GM20000 (cell line): ENCODE results near the gene SNX14.
"Not testable (repeated sequence)": the region's sequence is repeated elsewhere in the genome, so short reads cannot be mapped to it uniquely, and the experiment has no call there.

Experiments
- DNase-seq: peaks from one replicate; pipeline ENCODE4 v3.0.0; 2012; ENCODE audit warnings: low spot score
- TF ChIP-seq, protein P1 (sequence below): IDR thresholded peaks from 2 replicates; pipeline ENCODE4 v1.5.1; 2012; ENCODE audit warnings: mild to moderate bottlenecking, control low read depth; ENCODE audit errors: extremely low read depth, missing control alignments

SNX14 gene

GRCh38 chr6:85565736-85566135 lies 27.9 kb downstream of the SNX14 start:
- DNase-seq = no peak
- TF ChIP-seq, protein P1, sequence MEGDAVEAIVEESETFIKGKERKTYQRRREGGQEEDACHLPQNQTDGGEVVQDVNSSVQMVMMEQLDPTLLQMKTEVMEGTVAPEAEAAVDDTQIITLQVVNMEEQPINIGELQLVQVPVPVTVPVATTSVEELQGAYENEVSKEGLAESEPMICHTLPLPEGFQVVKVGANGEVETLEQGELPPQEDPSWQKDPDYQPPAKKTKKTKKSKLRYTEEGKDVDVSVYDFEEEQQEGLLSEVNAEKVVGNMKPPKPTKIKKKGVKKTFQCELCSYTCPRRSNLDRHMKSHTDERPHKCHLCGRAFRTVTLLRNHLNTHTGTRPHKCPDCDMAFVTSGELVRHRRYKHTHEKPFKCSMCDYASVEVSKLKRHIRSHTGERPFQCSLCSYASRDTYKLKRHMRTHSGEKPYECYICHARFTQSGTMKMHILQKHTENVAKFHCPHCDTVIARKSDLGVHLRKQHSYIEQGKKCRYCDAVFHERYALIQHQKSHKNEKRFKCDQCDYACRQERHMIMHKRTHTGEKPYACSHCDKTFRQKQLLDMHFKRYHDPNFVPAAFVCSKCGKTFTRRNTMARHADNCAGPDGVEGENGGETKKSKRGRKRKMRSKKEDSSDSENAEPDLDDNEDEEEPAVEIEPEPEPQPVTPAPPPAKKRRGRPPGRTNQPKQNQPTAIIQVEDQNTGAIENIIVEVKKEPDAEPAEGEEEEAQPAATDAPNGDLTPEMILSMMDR = no peak

- DNase-seq = not testable (repeated sequence)
These were observed 29.4 kb downstream of the SNX14 start for GRCh38 chr6:85564223-85564622.

DNA sequence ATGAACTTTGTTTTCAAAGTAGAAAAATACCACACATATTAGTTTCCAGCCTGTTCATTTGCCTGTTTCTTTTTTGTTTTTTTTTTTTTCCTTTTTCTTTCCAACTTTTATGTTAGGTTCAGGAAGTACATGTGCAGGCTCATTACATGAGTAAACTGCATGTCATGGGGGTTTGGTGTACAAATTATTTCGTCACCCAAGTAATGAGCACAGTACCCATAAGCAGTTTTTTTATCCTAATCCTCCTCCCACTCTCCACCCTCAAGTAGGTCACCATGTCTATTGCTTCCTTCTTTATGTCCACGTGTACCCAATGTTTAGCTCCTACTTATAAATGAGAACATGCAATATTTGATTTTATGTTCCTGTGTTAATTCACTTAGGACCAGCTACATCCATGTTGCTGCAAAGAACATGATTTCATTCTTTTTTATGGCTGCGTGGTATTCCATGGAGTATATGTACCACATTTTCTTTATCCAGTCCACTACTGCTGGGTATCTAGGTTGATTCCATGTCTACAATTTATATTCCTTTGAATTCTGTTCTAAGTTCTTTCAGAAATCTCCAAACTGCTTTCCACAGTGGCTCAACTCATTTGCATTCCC lies 31.8 kb downstream of the SNX14 start:
- no peak for DNase-seq
- TF ChIP-seq, protein P1 = no peak

DNA sequence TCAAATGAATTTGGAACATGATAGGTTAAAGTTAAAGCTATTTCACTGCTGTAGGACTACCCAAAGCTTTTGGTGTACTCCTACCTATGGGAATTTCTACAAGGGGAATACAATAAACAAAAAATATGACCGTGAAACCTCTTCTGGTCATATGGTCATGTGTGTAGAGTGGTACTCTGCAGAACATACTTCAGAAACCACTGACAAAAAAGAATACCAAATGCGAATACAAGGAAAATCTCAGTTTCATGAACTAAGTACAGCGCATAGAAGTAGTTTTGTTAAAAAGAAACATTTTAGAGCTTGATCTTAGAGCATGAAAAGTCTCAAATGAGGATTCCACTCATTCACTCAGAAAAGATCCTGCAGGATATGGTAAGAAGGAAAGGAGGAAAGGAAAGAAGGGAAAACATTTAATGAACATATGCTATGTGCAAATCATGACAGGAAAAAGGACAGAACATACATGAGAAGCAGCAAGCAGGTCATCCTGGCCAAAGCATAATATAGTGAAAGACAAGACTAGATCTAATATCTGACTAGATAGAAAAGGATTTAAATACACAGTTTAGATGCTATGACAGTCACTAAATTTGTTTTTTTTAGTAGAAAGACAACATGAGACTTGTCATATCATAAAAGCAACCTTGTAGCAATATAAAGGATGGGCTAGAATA lies 36.5 kb downstream of the SNX14 start:
- TF ChIP-seq, protein P1 = no peak
- DNase-seq = no peak

DNA sequence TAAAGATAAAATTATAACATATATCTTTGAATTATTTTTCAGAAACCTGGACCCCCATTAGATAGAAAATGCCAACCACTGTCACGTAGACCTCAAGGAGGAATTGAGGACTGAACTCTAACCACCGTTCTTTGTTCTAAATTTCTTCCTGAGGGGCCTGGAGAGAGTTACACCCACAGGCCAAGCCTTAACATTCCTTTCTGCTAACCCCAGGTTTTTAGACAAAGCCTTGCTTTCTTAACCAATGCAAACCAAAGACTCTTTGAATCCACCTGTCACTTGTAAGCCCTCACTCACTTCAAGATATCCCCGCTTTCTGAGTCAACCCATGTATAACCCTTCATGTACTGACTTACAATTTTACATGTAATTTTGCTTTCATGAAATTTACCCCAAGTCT lies 41.0 kb downstream of the SNX14 start:
- TF ChIP-seq, protein P1 = no peak
- DNase-seq = no peak

- TF ChIP-seq, protein P1 = no peak
- DNase-seq = no peak
These were observed 42.4 kb downstream of the SNX14 start for GRCh38 chr6:85551264-85551663.

GRCh38 chr6:85547719-85548118 lies 45.9 kb downstream of the SNX14 start:
- TF ChIP-seq, protein P1 = no peak
- DNase-seq = no peak

DNA sequence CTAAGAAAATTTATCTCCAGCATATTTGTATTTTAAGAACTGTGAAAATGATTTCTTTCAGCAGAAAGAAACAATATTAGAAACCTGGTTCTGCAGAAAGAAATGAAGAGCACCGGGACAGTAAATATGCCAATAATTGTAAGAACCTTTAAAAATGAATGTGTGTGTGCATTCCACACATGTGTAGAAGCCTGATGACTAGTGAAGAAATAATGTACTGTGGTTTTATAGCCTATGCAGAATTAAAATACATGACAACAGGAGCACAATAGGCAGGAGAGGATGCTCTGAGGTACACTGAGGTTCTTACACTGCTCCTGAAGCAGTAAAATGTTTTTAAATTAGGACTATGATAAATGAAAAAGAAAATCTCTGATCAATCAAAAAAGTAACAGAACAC lies 48.9 kb downstream of the SNX14 start:
- no peak for DNase-seq
- TF ChIP-seq, protein P1 = no peak
